HepG2 (cell line): ENCODE results near the gene C16orf54. TPM values are rescaled to one million over a fixed set of nuclear protein-coding genes. Genes with fewer than 3 reads are reported as not detected.

Experiments
- ATAC-seq: fragments of 200-7000 bp; cut with Tn5 transposase; 3 replicates; pipeline ENCODE4 v1.9.1; 2020; ENCODE audit warnings: mild to moderate bottlenecking, moderate library complexity
- BruUV-seq: library from RNA; stranded (reverse); fragments of 400-500 nt; replicated peaks from 2 replicates; lab custom pipeline; 2021; lab: Mats Ljungman, UMichigan
- CTCF ChIA-PET: fragments of 300-600 bp; formaldehyde crosslinking; extraction: SDS; loops from one replicate; lab custom pipeline; 2021; ENCODE audit warnings: low total read pairs, inconsistent platforms, low intra/inter-chr PET ratio; lab: Yijun Ruan, JAX
- POLR2A ChIA-PET: fragments of 350-600 bp; sonication (Branson Sonifier 250); formaldehyde crosslinking; loops from one replicate; lab custom pipeline; 2020; ENCODE audit warnings: antibody characterized with exemption, inconsistent platforms; lab: Yijun Ruan, JAX
- DNase-seq: peaks from one replicate; pipeline ENCODE4 v3.0.0-alpha.2; 2015; ENCODE audit warnings: low spot score
- FAIRE-seq: peaks from 3 replicates; lab custom pipeline; 2011; peaks lifted over from hg19 to GRCh38; lab: Jason Lieb, UNC
- H2AFZ ChIP-seq: one replicate; pipeline ENCODE4 v1.6.1; 2011; ENCODE audit warnings: low read length, inconsistent platforms
- H3K27ac ChIP-seq: fragments of 300-600 bp; 3 replicates; pipeline ENCODE4 v1.8.0; 2011; ENCODE audit warnings: mixed run types, mild to moderate bottlenecking, mixed read lengths, low read length, inconsistent platforms; ENCODE audit not compliant: insufficient read depth; ENCODE audit errors: extremely low read length
- H3K27me3 ChIP-seq, 2 experiments: fragments of 200-600 bp in 1 of 2; 2 replicates in 1 of 2; 3 replicates in 1 of 2; pipeline versions ENCODE4 v1.6.0 to v1.8.0; 2011; ENCODE audit warnings: low read length in 2 of 2, mild to moderate bottlenecking in 2 of 2, moderate library complexity in 2 of 2, inconsistent platforms in 1 of 2; ENCODE audit not compliant: insufficient read depth in 2 of 2, control insufficient read depth in 1 of 2
- H3K36me3 ChIP-seq, 2 experiments: fragments of 200-600 bp in 1 of 2; replicated peaks in 1 of 2; 2 replicates in 1 of 2; 3 replicates in 1 of 2; pipeline versions ENCODE4 v1.5.1 to v1.8.0; 2011; ENCODE audit warnings: low read length in 2 of 2, inconsistent platforms in 1 of 2; ENCODE audit not compliant: insufficient read depth in 2 of 2, control insufficient read depth in 1 of 2
- H3K4me1 ChIP-seq: 2 replicates; pipeline ENCODE4 v1.5.1; 2012; ENCODE audit warnings: low read length, inconsistent platforms; ENCODE audit not compliant: insufficient read depth
- H3K4me2 ChIP-seq: 2 replicates; pipeline ENCODE4 v1.6.0; 2011; ENCODE audit warnings: low read depth, low read length, inconsistent platforms
- H3K4me3 ChIP-seq, 3 experiments: fragments of 200-600 bp in 1 of 3; sonication (generic), shearing (Covaris generic) in 1 of 3; replicated peaks in 1 of 3; 2 replicates each; pipeline ENCODE4 v1.5.1; 2011 to 2016; ENCODE audit warnings: low read length in 3 of 3, inconsistent platforms in 2 of 3, low read depth in 2 of 3, mild to moderate bottlenecking in 2 of 3, control low read depth in 1 of 3, mixed read lengths in 1 of 3; ENCODE audit not compliant: insufficient read depth in 1 of 3
- H3K79me2 ChIP-seq: one replicate; pipeline ENCODE4 v1.6.1; 2011; ENCODE audit warnings: low read length, inconsistent platforms; ENCODE audit not compliant: insufficient read depth
- H3K9ac ChIP-seq: 2 replicates; pipeline ENCODE4 v1.6.0; 2011; ENCODE audit warnings: mild to moderate bottlenecking, low read depth, low read length, inconsistent platforms; ENCODE audit not compliant: insufficient read depth
- H3K9me3 ChIP-seq: 2 replicates; pipeline ENCODE4 v1.5.1; 2012; ENCODE audit warnings: mild to moderate bottlenecking, low read length
- H4K20me1 ChIP-seq: 2 replicates; pipeline ENCODE4 v1.6.0; 2011; ENCODE audit warnings: inconsistent platforms, mild to moderate bottlenecking, low read length, moderate library complexity; ENCODE audit not compliant: insufficient read depth
- HIC2 ChIP-seq: sonication (generic); formaldehyde crosslinking; IDR thresholded peaks from 2 replicates; pipeline ENCODE4 v1.9.0; 2022; ENCODE audit warnings: low read depth, missing genetic modification reagents
- PBX3 ChIP-seq: sonication (generic); formaldehyde crosslinking; IDR thresholded peaks from 2 replicates; pipeline ENCODE4 v1.8.1; 2023; ENCODE audit warnings: missing genetic modification reagents, inconsistent platforms, borderline replicate concordance
- ZNF737 ChIP-seq: sonication (generic); formaldehyde crosslinking; IDR thresholded peaks from 2 replicates; pipeline ENCODE4 v1.5.0; 2020; ENCODE audit warnings: missing genetic modification reagents, mild to moderate bottlenecking, borderline replicate concordance
- WGBS: methylation state at CpG from one replicate; pipeline ENCODE4 v1.1.6; 2017; ENCODE audit warnings: low lambda C conversion rate; 5-methylcytosine and 5-hydroxymethylcytosine counted together
- in situ Hi-C: cut with HindIII; loops from 2 replicates; pipeline ENCODE4 v1.10.0; 2017; ENCODE audit warnings: low pct_unique_long_range_greater_than_20kb; ENCODE audit not compliant: extremely low pct_ligation_motif_present
- intact Hi-C: fragments of 100-400 bp; cut with micrococcal nuclease; formaldehyde crosslinking; loops from one replicate; pipeline ENCODE4 v1.10.0; 2022; ENCODE audit not compliant: unreplicated experiment
- polyA plus RNA-seq, 8 experiments: library from polyadenylated mRNA; depleted of rRNA in 3 of 8; stranded (reverse) in 7 of 8; unstranded in 1 of 8; fragments of >200 nt; fragmentation: Illumina TruSeq in 4 of 8; extraction: Trizol in 4 of 8; gene quantifications; 2 replicates each; pipeline versions ENCODE4 v1.2.1 to v1.2.3, GENCODE V29; 2011 to 2016; ENCODE audit warnings: low read depth in 4 of 8, missing spikeins in 1 of 8, mixed read lengths in 1 of 8; ENCODE audit not compliant: insufficient read depth in 1 of 8
- total RNA-seq, 5 experiments: library from RNA; depleted of rRNA; stranded (reverse); fragments of >200 nt; fragmentation: Illumina TruSeq; extraction: Trizol; gene quantifications; 2 replicates each; pipeline ENCODE4 v1.2.3, GENCODE V29; 2016; ENCODE audit warnings: low read depth in 1 of 5

The C16orf54 gene
- total and polyA plus RNA-seq, 2 of the 13 experiments (the other 11 are each of a cell fraction or from before 2014, with no cell fraction given), result not detected

DNA sequence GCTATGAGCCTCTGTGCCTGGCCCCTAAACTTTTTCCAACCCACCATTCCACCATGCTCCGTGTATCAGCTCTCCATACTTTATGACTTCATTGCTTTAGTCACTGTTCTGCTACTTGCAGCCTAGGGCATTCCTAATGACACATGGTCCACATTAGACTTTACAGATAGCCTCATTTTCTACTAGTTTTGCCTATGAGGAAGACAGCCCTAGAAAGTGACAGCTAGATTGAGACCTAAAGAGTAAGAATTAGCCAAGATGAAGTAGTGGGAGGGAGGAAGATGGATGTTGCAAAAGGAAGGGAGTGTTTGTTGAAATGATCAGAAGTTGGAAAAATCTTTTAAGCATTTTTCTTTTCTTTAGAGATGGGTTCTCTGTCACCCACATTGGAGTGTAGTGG lies 11.0 kb downstream of the C16orf54 start:
- ATAC-seq (no peak), DNase-seq (no peak), FAIRE-seq (no peak)
- Histone ChIP-seq H3K79me2 (no peaks in the 10 kb centered on the region), H3K27ac (no peak overlapping the region), H3K4me3 (no peak overlapping the region), H2AFZ (no peak overlapping the region), H3K36me3 (no peaks in the 10 kb centered on the region), H3K9ac (no peak overlapping the region), H3K27me3 (peaks cover 0 to 1% of the 10 kb centered on the region in 2 experiments; a peak in 2 of 5 replicates), H4K20me1 (no peaks in the 10 kb centered on the region), H3K4me1 (peaks cover 55% of the 10 kb centered on the region), H3K4me2 (no peak overlapping the region), H3K9me3 (no peaks in the 10 kb centered on the region)
- in situ Hi-C loops (no loop called here), intact Hi-C loops (loop anchor here (5.0 kb wide), 1 partner anchor 58 kb away; the partner anchor contains the start of gene KIF22)
- BruUV-seq, result no TSS peak
- TF ChIP-seq HIC2 (no peak), PBX3 (CRISPR knock-in tag) (no peak), ZNF737 (no peak)
- POLR2A ChIA-PET, result interaction anchor here (2.0 kb wide), 1 partner anchor 55 kb away, joined by 4 read pairs; the partner anchor contains the start of gene QPRT
- CTCF ChIA-PET, result no interaction called here
- 0% methylated on average over 1 of the region's 1 CpG for WGBS
